ENCODE measurements around the gene SLC29A2. TPM values are rescaled to one million over a fixed set of nuclear protein-coding genes. Genes with fewer than 3 reads are reported as not detected.

Gene SLC29A2, protein sequence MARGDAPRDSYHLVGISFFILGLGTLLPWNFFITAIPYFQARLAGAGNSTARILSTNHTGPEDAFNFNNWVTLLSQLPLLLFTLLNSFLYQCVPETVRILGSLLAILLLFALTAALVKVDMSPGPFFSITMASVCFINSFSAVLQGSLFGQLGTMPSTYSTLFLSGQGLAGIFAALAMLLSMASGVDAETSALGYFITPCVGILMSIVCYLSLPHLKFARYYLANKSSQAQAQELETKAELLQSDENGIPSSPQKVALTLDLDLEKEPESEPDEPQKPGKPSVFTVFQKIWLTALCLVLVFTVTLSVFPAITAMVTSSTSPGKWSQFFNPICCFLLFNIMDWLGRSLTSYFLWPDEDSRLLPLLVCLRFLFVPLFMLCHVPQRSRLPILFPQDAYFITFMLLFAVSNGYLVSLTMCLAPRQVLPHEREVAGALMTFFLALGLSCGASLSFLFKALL
- total RNA-seq (2022; extraction: Qiagen RNA extraction; ENCODE audit: low read depth) = 2.5 to 5.8 TPM (median 5.7 TPM) in 5 replicates

DNA sequence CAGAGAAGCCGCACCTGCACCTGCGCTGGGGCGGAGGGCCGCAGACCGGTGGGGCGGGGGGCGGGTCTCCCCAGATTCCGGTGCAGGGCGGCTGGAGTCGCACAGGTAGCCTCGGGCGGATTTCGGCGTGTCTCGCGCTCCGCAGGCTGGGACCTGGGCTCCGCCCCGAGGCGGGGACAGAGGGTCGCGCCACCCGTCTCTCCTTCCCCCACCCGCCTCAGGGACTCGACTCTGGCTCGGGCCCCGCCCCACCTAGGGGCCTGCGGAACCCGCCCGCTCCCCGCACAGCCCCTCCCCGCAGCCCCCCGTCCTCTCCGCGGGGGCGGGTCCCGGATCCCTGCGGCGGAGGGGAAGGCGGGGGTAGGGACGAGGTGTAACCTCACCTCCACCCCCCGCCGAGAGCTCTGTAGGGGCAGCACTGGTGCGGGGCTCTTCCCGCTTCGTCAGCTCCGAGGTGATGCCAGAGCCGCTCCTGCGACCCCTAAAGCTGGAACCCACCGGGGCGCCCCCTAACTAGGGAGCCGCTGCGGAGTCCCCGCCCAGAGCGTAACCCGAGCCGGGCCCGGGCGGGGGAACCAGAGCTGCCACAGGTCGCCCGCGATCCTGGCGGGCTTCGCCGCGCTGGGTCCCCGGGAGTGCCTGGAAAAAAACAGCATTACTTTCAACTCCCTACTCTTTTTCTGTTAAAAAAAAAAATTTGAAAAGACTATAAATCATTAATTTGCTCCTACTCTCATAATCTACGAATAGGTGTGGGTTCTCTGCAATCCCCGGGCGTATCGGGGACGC lies at the start of gene SLC29A2:
SLC29A2 (minus strand) TSS at position 134 of the 789 bp plus-strand sequence. CDS start 169 bp downstream, outside the sequence.

DNA sequence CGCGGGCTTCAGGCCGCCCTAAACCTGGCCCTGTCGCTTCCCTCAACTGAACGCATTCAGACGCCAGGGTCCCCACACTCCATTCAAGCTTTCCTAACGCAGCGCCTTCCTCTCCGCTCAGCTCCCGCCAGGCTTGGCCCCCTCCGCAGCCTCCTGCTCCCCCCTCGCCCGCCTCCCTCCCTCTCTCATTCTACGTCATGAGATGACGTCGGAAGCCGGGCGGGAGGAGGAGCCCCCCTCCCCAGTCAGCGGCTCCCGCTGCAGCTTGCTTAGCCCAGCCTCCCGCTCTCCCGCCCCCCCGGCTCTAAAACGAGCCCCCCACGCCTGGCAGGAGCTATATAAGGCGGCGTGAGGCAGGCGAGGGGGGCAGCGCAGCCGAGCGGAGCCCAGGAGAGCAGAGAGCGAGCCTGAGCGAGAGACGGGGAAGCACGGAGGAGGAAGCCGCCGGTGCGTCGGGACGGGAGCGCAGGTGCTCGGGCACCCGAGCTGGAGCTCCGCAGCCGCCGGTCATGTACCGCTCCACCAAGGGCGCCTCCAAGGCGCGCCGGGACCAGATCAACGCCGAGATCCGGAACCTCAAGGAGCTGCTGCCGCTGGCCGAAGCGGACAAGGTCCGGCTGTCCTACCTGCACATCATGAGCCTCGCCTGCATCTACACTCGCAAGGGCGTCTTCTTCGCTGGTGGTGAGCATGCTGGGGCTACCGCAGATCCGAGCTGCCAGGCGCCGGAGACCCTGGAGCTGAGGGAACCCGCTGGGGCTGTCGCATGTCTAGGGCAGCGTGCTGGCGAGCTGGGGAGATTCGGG lies 49.3 kb upstream of the SLC29A2 start, which contains the start of gene NPAS4:
NPAS4 (plus strand) TSS at position 365 of the 806 bp plus-strand sequence; CDS start at position 510, 145 bp downstream.

DNA sequence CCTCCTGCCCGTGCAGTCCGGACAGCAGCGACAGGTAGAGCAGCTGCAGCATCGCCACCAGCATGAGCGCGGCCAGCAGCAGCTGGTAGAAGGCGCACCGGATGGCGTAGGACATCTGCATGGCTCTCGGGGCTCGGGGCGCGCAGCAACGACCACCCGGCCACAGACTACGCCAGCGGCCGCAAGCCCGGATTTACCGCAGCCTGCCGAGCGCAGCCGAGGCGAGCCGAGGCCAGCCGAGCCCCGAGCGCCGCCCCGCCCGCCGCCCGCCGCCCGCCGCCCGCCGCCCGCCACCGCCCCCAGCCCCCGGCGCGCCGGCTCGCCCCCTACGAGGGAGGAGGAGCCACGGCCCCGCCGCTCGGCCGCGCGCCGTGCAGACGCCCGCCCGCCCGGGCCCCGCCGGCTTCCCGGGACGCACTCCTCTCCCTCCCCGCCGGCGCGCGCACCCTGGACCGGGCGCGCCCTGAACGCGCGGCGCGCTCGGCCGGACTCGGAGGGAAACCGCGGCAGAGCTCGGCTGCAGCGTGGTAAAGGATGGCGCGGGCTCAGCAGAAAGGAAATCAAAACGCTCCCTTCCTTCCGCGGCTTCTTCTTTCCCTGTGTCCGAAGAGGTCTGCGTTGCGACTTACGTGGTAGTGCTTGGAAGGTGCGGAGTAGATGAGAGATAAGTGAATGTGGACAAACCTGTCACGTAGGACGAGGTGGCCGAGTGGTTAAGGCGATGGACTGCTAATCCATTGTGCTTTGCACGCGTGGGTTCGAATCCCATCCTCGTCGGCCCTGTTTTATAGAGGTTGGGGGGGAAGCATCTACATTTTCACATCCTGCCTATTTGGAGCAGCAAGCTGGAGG lies 23.9 kb downstream of the SLC29A2 start, which contains the start of gene B4GAT1:
B4GAT1 (minus strand) TSS at position 205 of the 852 bp plus-strand sequence; CDS start at position 121, 84 bp downstream.

DNA sequence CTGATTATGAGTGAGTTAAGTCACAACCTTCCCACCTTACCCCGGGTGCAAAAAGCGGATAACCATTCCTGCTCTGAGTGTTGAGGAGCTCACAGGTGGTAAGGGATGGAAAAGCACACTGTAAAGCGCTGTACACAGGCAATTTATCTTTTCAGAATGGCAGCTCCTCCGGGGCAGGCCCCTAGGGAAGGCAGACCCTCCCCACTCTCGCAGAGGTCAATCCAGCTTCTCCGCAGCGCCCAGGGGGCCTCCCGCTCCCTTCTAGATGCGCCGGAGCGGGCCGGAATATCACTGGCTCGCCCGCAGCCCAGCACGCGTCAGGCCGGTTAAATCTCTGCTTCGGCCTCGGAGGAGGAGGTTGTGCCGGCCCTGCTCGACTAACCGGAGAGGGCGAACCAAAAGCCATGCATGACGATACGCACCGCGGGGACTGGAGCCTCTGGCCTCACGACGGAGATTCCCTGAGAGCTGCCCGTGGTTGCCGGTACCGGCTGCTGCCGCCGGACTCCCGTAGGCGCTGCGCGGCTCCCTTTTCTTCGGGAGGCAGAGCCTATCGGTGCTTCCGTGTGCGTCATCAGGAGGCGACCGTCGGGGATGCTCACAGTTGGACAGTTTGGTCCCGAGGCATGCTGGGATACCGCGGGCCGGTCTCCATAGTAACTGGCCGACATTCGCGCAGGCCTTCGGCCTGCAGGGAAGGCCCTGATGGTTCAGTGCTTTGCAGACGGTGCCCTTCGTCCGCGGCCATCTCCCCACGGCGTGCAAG lies 26.8 kb downstream of the SLC29A2 start, which contains the start of gene BRMS1:
BRMS1 (minus strand) TSS at position 555 of the 766 bp plus-strand sequence. CDS start 2,870 bp downstream, outside the sequence.

DNA sequence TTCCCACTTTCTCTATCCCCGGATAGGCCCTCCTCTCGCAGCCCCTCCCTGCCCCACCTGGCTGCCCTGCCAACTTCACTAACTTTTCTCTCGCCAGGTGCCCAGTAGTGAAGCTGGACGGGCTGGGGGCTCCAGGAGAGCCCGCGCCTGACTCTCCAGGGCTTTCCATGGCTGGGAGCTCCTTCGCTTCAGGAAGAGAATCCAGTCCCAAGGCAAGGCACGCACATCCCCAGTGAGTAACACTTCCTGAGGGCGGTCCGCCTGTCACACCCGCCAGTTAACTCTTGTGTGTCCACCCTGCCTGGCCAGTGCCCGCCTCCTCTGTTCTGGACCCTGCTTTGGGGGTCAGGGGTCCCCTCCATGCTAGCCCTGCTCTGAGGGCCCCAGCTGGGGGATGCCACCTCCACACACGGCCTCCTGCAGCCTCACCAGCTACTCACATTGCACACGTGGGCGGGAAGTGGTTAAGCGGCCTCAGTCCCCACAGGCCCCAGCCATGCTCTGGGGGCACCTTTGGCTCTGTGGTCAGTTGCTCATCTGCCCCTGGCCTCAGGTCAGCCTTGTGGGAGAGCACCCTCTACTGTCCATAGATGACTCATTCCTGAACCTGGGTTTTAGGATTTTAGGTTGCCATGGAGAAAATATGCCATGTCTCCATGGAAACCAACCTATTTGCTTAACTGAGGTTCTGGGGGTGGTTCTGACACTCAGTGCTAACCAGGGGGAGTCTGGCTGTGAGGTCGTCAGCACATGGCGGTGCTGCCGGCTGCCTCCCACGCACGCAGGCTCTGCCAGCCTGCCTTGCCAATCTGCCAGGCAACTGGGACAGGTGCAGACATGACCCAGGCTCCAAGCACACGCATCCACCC lies 35.1 kb downstream of the SLC29A2 start, which contains the start of gene RIN1:
RIN1 (minus strand) TSS at position 201 of the 869 bp plus-strand sequence; CDS start at position 169, 32 bp downstream.

DNA sequence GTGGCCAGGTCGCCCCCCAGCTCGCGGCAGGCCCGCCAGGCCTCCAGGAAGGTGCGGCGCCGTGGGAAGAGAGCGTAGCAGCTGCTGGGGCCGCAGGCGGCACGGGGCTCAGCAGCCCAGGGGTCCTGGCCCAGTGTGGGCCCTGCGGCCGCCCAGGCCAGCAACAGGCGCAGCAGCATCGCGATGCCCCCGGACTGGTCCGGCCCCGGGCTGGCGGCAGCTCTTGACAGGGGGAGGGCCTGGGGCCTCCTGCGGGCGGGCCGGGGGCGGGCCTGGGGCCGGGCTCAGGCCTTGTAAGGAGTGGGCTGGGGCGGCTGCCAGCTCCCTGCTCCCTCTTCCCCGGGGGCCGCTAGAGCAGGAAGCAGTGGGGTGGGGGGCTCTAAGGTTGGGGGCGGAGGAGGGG lies 54.7 kb downstream of the SLC29A2 start, which contains the start of gene CD248:
CD248 (minus strand) TSS at position 196 of the 403 bp plus-strand sequence; CDS start at position 179, 17 bp downstream.

Other genes with a start within 250 kb of the SLC29A2 start
- 29.5 to 52.1 TPM (median 46.6 TPM) in 5 replicates for gene KLC2, start 114.1 kb downstream of the SLC29A2 start, total RNA-seq (2022; extraction: Qiagen RNA extraction; ENCODE audit: low read depth)
- gene RAB1B, start 103.1 kb downstream of the SLC29A2 start, total RNA-seq (2022; extraction: Qiagen RNA extraction; ENCODE audit: low read depth) = 103 to 154 TPM (median 150 TPM) in 5 replicates
- gene CNIH2, start 93.6 kb downstream of the SLC29A2 start, total RNA-seq (2022; extraction: Qiagen RNA extraction; ENCODE audit: low read depth) = 0.88 to 2.7 TPM (median 1.7 TPM) in 5 replicates
- 84.4 to 117 TPM (median 115 TPM) in 5 replicates for gene YIF1A, start 82.6 kb downstream of the SLC29A2 start, total RNA-seq (2022; extraction: Qiagen RNA extraction; ENCODE audit: low read depth)
- 1.2 to 4.3 TPM (median 3.5 TPM) in 5 replicates for gene TMEM151A, start 79.9 kb downstream of the SLC29A2 start, total RNA-seq (2022; extraction: Qiagen RNA extraction; ENCODE audit: low read depth)
- gene CD248, start 54.7 kb downstream of the SLC29A2 start, total RNA-seq (2022; extraction: Qiagen RNA extraction; ENCODE audit: low read depth) = not detected in 5 replicates
- gene RIN1, start 35.3 kb downstream of the SLC29A2 start, total RNA-seq (2022; extraction: Qiagen RNA extraction; ENCODE audit: low read depth) = 26.3 to 36.8 TPM (median 35.7 TPM) in 5 replicates
- gene BRMS1, start 26.7 kb downstream of the SLC29A2 start, total RNA-seq (2022; extraction: Qiagen RNA extraction; ENCODE audit: low read depth) = 68.8 to 102 TPM (median 87.9 TPM) in 5 replicates
- gene B4GAT1, start 24.1 kb downstream of the SLC29A2 start, total RNA-seq (2022; extraction: Qiagen RNA extraction; ENCODE audit: low read depth) = 11.0 to 19.7 TPM (median 18.7 TPM) in 5 replicates
- gene NPAS4, start 49.3 kb upstream of the SLC29A2 start, total RNA-seq (2022; extraction: Qiagen RNA extraction; ENCODE audit: low read depth) = not detected in 5 replicates
- gene MRPL11, start 67.1 kb upstream of the SLC29A2 start, total RNA-seq (2022; extraction: Qiagen RNA extraction; ENCODE audit: low read depth) = 81.3 to 121 TPM (median 106 TPM) in 5 replicates
- 3.1 to 6.5 TPM (median 5.5 TPM) in 5 replicates for gene PELI3, start 95.1 kb upstream of the SLC29A2 start, total RNA-seq (2022; extraction: Qiagen RNA extraction; ENCODE audit: low read depth)
- 49.5 to 57.7 TPM (median 55.3 TPM) in 5 replicates for gene DPP3, start 108.7 kb upstream of the SLC29A2 start, total RNA-seq (2022; extraction: Qiagen RNA extraction; ENCODE audit: low read depth)
- 7.7 to 11.6 TPM (median 9.6 TPM) in 5 replicates for gene BBS1, start 138.9 kb upstream of the SLC29A2 start, total RNA-seq (2022; extraction: Qiagen RNA extraction; ENCODE audit: low read depth)
- 5.8 to 15.5 TPM (median 14.5 TPM) in 5 replicates for gene ZDHHC24, start 174.3 kb upstream of the SLC29A2 start, total RNA-seq (2022; extraction: Qiagen RNA extraction; ENCODE audit: low read depth)
- 0.15 TPM in 1 of 5 replicates, not detected in the others for gene ACTN3, start 175.1 kb upstream of the SLC29A2 start, total RNA-seq (2022; extraction: Qiagen RNA extraction; ENCODE audit: low read depth)
- 27.1 to 40.9 TPM (median 32.9 TPM) in 5 replicates for gene CTSF, start 196.8 kb upstream of the SLC29A2 start, total RNA-seq (2022; extraction: Qiagen RNA extraction; ENCODE audit: low read depth)
- gene CCDC87, start 221.3 kb upstream of the SLC29A2 start, total RNA-seq (2022; extraction: Qiagen RNA extraction; ENCODE audit: low read depth) = 0.55 to 0.85 TPM (median 0.79 TPM) in 5 replicates
- 22.1 to 34.1 TPM (median 30.4 TPM) in 5 replicates for gene CCS, start 221.4 kb upstream of the SLC29A2 start, total RNA-seq (2022; extraction: Qiagen RNA extraction; ENCODE audit: low read depth)
- 60.9 to 78.4 TPM (median 72.6 TPM) in 5 replicates for gene RBM14, start 244.9 kb upstream of the SLC29A2 start, total RNA-seq (2022; extraction: Qiagen RNA extraction; ENCODE audit: low read depth)